Measurements from ENCODE around the gene ETF1. TPM values are rescaled to one million over a fixed set of nuclear protein-coding genes. Genes with fewer than 3 reads are reported as not detected.

The ETF1 gene
- total RNA-seq, 1 experiment from 2014 or later: 179 TPM

DNA sequence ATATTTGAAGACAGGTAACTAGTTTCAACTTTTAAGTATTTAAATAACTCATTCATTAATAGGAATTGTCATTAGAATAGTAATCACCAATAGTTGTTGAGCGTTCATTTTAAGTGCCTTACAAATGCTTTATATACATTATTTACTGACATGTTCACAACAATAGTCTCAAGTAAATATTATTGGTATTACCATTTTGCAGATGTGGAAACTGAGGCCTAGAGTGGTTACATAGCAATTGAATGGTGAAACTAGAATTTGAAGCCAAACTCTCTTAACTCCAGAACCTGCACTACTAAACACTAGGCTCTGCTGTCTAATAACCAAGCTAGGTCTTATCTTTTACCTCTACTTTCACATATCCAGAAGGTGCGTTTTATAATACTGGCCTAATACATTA, 37.0 kb upstream of the ETF1 start:
- peaks cover 8% of the 10 kb centered on the region for H3K4me1 ChIP-seq
- peaks cover 11% of the 10 kb centered on the region for H3K36me3 Mint-ChIP-seq (ENCODE audit: insufficient read depth, unreplicated experiment)
- ChIA-PET CTCF (interaction anchor here (0.9 to 1.4 kb wide), 8 partner anchors 12 to 683 kb away, joined by 3 to 8 read pairs (median 4); partner anchors contain the start of gene CTNNA1), POLR2A (no interaction called here)
- intact Hi-C loops (cut with micrococcal nuclease; ENCODE audit: unreplicated experiment): no loop called here
- BruUV-seq (replicated peaks): no TSS peak
- no peak for DNase-seq
- H3K9me3 Mint-ChIP-seq (ENCODE audit: unreplicated experiment): no peaks in the 10 kb centered on the region
- no peaks in the 10 kb centered on the region for H3K27me3 Mint-ChIP-seq (ENCODE audit: insufficient read depth, unreplicated experiment)
- H3K27me3 ChIP-seq (replicated peaks; ENCODE audit: control insufficient read depth, insufficient read depth, low read length): no peaks in the 10 kb centered on the region
- no peaks in the 10 kb centered on the region for H3K9me3 ChIP-seq
- H3K4me3 Mint-ChIP-seq (ENCODE audit: unreplicated experiment): no peak overlapping the region
- no peak overlapping the region for H3K27ac Mint-ChIP-seq (ENCODE audit: unreplicated experiment)
- H3K36me3 ChIP-seq (ENCODE audit: control insufficient read depth, insufficient read depth, low read length): no peaks in the 10 kb centered on the region
- TF ChIP-seq, protein P1, sequence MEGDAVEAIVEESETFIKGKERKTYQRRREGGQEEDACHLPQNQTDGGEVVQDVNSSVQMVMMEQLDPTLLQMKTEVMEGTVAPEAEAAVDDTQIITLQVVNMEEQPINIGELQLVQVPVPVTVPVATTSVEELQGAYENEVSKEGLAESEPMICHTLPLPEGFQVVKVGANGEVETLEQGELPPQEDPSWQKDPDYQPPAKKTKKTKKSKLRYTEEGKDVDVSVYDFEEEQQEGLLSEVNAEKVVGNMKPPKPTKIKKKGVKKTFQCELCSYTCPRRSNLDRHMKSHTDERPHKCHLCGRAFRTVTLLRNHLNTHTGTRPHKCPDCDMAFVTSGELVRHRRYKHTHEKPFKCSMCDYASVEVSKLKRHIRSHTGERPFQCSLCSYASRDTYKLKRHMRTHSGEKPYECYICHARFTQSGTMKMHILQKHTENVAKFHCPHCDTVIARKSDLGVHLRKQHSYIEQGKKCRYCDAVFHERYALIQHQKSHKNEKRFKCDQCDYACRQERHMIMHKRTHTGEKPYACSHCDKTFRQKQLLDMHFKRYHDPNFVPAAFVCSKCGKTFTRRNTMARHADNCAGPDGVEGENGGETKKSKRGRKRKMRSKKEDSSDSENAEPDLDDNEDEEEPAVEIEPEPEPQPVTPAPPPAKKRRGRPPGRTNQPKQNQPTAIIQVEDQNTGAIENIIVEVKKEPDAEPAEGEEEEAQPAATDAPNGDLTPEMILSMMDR (IDR thresholded peaks at IDR 0.05; ENCODE audit: insufficient read depth in 1 of 2, low read depth in 1 of 2, low read length in 1 of 2, severe bottlenecking in 1 of 2, unreplicated experiment in 1 of 2): no peak
- H3K4me1 Mint-ChIP-seq (ENCODE audit: low read depth, unreplicated experiment): peaks cover 6% of the 10 kb centered on the region
- H3K4me3 ChIP-seq (ENCODE audit: low read depth, low read length): no peak overlapping the region

DNA sequence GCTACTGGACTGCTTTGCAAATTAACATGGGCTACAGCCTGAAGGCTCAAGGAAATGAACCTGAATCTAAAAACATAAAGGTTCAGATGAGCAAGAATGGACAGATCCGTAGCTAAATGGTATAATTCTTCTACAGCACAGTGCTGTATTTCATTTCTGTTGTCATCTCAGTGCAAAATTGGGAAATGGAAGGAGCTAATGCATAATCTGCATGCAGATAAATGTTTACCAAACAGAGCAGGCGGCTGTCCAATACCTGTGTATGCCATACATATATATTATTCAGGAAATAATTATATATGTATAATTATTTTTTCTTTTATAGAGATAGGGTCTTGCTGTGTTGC, 36.5 kb upstream of the ETF1 start:
- intact Hi-C loops (cut with micrococcal nuclease; ENCODE audit: unreplicated experiment): loop anchor here (1.0 to 10.0 kb wide), 4 partner anchors 31 to 683 kb away; partner anchors contain the start of gene CTNNA1
- no peak overlapping the region for H3K4me3 Mint-ChIP-seq (ENCODE audit: unreplicated experiment)
- Histone ChIP-seq H3K27me3 (replicated peaks; ENCODE audit: control insufficient read depth, insufficient read depth, low read length) (no peaks in the 10 kb centered on the region), H3K4me1 (peaks cover 8% of the 10 kb centered on the region), H3K9me3 (no peaks in the 10 kb centered on the region), H3K4me3 (ENCODE audit: low read depth, low read length) (no peak overlapping the region), H3K36me3 (ENCODE audit: control insufficient read depth, insufficient read depth, low read length) (no peaks in the 10 kb centered on the region)
- TF ChIP-seq, protein P1 (IDR thresholded peaks at IDR 0.05; ENCODE audit: insufficient read depth in 1 of 2, low read depth in 1 of 2, low read length in 1 of 2, severe bottlenecking in 1 of 2, unreplicated experiment in 1 of 2): no peak
- no TSS peak for BruUV-seq (replicated peaks)
- no peak for DNase-seq
- H3K27ac Mint-ChIP-seq (ENCODE audit: unreplicated experiment): no peak overlapping the region
- peaks cover 6% of the 10 kb centered on the region for H3K4me1 Mint-ChIP-seq (ENCODE audit: low read depth, unreplicated experiment)
- peaks cover 16% of the 10 kb centered on the region for H3K36me3 Mint-ChIP-seq (ENCODE audit: insufficient read depth, unreplicated experiment)
- no peaks in the 10 kb centered on the region for H3K9me3 Mint-ChIP-seq (ENCODE audit: unreplicated experiment)
- H3K27me3 Mint-ChIP-seq (ENCODE audit: insufficient read depth, unreplicated experiment): no peaks in the 10 kb centered on the region
- ChIA-PET POLR2A (interaction anchor here (0.6 kb wide), 1 partner anchor 15 kb away, joined by 3 read pairs; no protein-coding TSS in a partner anchor), CTCF (interaction anchor here (0.7 to 1.4 kb wide), 11 partner anchors 11 to 683 kb away, joined by 3 to 8 read pairs (median 4); partner anchors contain the start of genes CTNNA1 and KDM3B)

DNA sequence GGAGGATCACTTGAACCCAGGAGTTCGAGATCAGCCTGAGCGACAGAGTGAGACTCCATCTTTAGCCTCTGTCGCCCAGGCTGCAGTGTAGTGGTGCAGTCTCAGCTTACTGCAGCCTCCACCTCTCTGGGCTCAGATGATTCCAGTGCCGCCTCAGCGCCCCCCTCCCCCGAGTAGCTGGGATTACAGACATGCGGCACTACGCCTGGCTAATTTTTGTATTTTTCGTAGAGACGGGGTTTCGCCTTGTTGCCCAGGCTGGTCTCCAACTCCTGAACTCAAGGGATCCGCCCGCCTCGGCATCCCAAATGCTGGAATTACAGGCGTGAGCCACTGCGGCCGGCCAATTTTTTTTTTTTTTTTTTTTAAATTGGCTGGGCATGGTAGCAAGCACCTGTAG, 34.4 kb upstream of the ETF1 start:
- intact Hi-C loops (cut with micrococcal nuclease; ENCODE audit: unreplicated experiment): loop anchor here (5.0 to 10.0 kb wide), 2 partner anchors 55 to 177 kb away; partner anchors contain the start of gene CTNNA1

More for the DNA sequence above, 34.4 kb upstream of the ETF1 start:
- POLR2A ChIA-PET: no interaction called here
- H3K27ac Mint-ChIP-seq (ENCODE audit: unreplicated experiment): peak overlapping the region; percentile 99
- no peak for DNase-seq
- no TSS peak for BruUV-seq (replicated peaks)
- H3K4me1 Mint-ChIP-seq (ENCODE audit: low read depth, unreplicated experiment): peaks cover 6% of the 10 kb centered on the region
- H3K36me3 ChIP-seq (ENCODE audit: control insufficient read depth, insufficient read depth, low read length): peaks cover 2% of the 10 kb centered on the region; the same call in 1 of the 2 replicates
- H3K4me3 ChIP-seq (ENCODE audit: low read depth, low read length): no peak overlapping the region
- no peak overlapping the region for H3K4me3 Mint-ChIP-seq (ENCODE audit: unreplicated experiment)
- no peaks in the 10 kb centered on the region for H3K27me3 ChIP-seq (replicated peaks; ENCODE audit: control insufficient read depth, insufficient read depth, low read length)
- peaks cover 37% of the 10 kb centered on the region for H3K36me3 Mint-ChIP-seq (ENCODE audit: insufficient read depth, unreplicated experiment)
- CTCF ChIA-PET: interaction anchor here (0.6 kb wide), 1 partner anchor 714 kb away, joined by 3 read pairs; no protein-coding TSS in a partner anchor
- no peaks in the 10 kb centered on the region for H3K27me3 Mint-ChIP-seq (ENCODE audit: insufficient read depth, unreplicated experiment)
- no peaks in the 10 kb centered on the region for H3K9me3 Mint-ChIP-seq (ENCODE audit: unreplicated experiment)
- TF ChIP-seq, protein P1 (IDR thresholded peaks at IDR 0.05; ENCODE audit: insufficient read depth in 1 of 2, low read depth in 1 of 2, low read length in 1 of 2, severe bottlenecking in 1 of 2, unreplicated experiment in 1 of 2): no peak
- H3K4me1 ChIP-seq: peaks cover 15% of the 10 kb centered on the region
- no peaks in the 10 kb centered on the region for H3K9me3 ChIP-seq

All from Caco-2 (cell line).